Hepatocyte (in vitro differentiated cells): ENCODE measurements around the gene TMEM92. TPM values are rescaled to one million over a fixed set of nuclear protein-coding genes. Genes with fewer than 3 reads are reported as not detected.
A peak's percentile ranks its signal among the peaks of the same experiment; 100 is the strongest.

Experiments
- DNase-seq: peaks from one replicate; pipeline ENCODE4 v3.0.0-alpha.2; 2016; ENCODE audit warnings: low spot score
- H2AFZ ChIP-seq: fragments of 200-600 bp; sonication (generic); 2 replicates; pipeline ENCODE4 v1.6.0; 2016; ENCODE audit warnings: antibody characterized with exemption, mild to moderate bottlenecking
- H3K27ac ChIP-seq: fragments of 200-600 bp; sonication (generic); 2 replicates; pipeline ENCODE4 v1.5.1; 2016; ENCODE audit warnings: mild to moderate bottlenecking
- H3K27me3 ChIP-seq: fragments of 200-600 bp; sonication (generic); 2 replicates; pipeline ENCODE4 v1.6.1; 2016
- H3K36me3 ChIP-seq: fragments of 200-600 bp; sonication (generic); replicated peaks from 2 replicates; pipeline ENCODE4 v1.5.1; 2016; ENCODE audit warnings: low read depth; ENCODE audit not compliant: insufficient read depth
- H3K4me1 ChIP-seq: fragments of 200-600 bp; sonication (generic); 2 replicates; pipeline ENCODE4 v1.5.1; 2016; ENCODE audit warnings: mild to moderate bottlenecking, moderate library complexity; ENCODE audit not compliant: insufficient read depth
- H3K4me2 ChIP-seq: fragments of 200-600 bp; sonication (generic); 2 replicates; pipeline ENCODE4 v1.6.0; 2016
- H3K4me3 ChIP-seq: fragments of 200-600 bp; sonication (generic); 2 replicates; pipeline ENCODE4 v1.5.1; 2016; ENCODE audit warnings: mild to moderate bottlenecking
- H3K79me2 ChIP-seq: fragments of 200-600 bp; sonication (generic); 2 replicates; pipeline ENCODE4 v1.6.0; 2017; ENCODE audit warnings: mild to moderate bottlenecking
- H3K9me2 ChIP-seq: fragments of 200-600 bp; sonication (generic); replicated peaks from 2 replicates; pipeline ENCODE4 v1.6.0; 2017; ENCODE audit warnings: mild to moderate bottlenecking; ENCODE audit not compliant: insufficient read depth
- H3K9me3 ChIP-seq: fragments of 200-600 bp; sonication (generic); 2 replicates; pipeline ENCODE4 v1.5.1; 2016; ENCODE audit warnings: low read depth, mild to moderate bottlenecking
- H4K20me1 ChIP-seq: fragments of 200-600 bp; sonication (generic); 2 replicates; pipeline ENCODE4 v1.6.0; 2016; ENCODE audit warnings: mild to moderate bottlenecking; ENCODE audit not compliant: insufficient read depth, poor library complexity, severe bottlenecking
- CTCF ChIP-seq: fragments of 200-600 bp; sonication (generic); IDR thresholded peaks from 2 replicates; pipeline ENCODE4 v1.5.1; 2016; ENCODE audit warnings: antibody characterized with exemption, mild to moderate bottlenecking; ENCODE audit not compliant: poor library complexity
- EZH2 ChIP-seq: fragments of 200-600 bp; sonication (generic); IDR thresholded peaks from 2 replicates; pipeline ENCODE4 v1.6.1; 2016; ENCODE audit warnings: antibody characterized with exemption, mild to moderate bottlenecking, borderline replicate concordance
- EZH2phosphoT487 ChIP-seq: fragments of 200-600 bp; sonication (generic); IDR thresholded peaks from one replicate; pipeline ENCODE4 v1.6.1; 2018; ENCODE audit warnings: antibody characterized with exemption, mild to moderate bottlenecking, low read depth, moderate library complexity; ENCODE audit not compliant: unreplicated experiment, severe bottlenecking
- WGBS: methylation state at CpG from one replicate; pipeline ENCODE4 v1.1.6; 2016; ENCODE audit warnings: low lambda C conversion rate; ENCODE audit errors: missing lambda C conversion rate; 5-methylcytosine and 5-hydroxymethylcytosine counted together
- polyA plus RNA-seq: library from polyadenylated mRNA; unstranded; fragments of >200 nt; fragmentation: Nextera tagmentation; extraction: Ambion mirVana; gene quantifications from 2 replicates; pipeline ENCODE4 v1.2.1, GENCODE V29; 2016
- total RNA-seq: library from RNA; depleted of rRNA; stranded (reverse); fragments of >200 nt; gene quantifications from 2 replicates; pipeline ENCODE4 v1.2.3, GENCODE V29; 2014

TMEM92 gene
- total and polyA plus RNA-seq, 2 experiments from 2014 or later = 6.9 to 21.7 TPM

- 90% methylated on average over 1 of the region's 1 CpG for WGBS
- H3K4me2 ChIP-seq = no peak overlapping the region
Measured at GRCh38 chr17:50240851-50241250, 33.4 kb upstream of the TMEM92 start.

GRCh38 chr17:50241431-50241830, 32.8 kb upstream of the TMEM92 start:
- TF ChIP-seq EZH2 (no peak), EZH2phosphoT487 (no peak), CTCF (no peak)
- 82% methylated on average over 5 of the region's 5 CpGs for WGBS
- H3K4me2 ChIP-seq = no peak overlapping the region

More at GRCh38 chr17:50240851-50241250, 33.4 kb upstream of the TMEM92 start:
- H3K9me3 ChIP-seq = no peaks in the 10 kb centered on the region
- H3K79me2 ChIP-seq = no peaks in the 10 kb centered on the region
- no peak overlapping the region for H2AFZ ChIP-seq
- H3K4me3 ChIP-seq = no peak overlapping the region
- H3K27me3 ChIP-seq = no peaks in the 10 kb centered on the region
- TF ChIP-seq EZH2phosphoT487 (no peak), EZH2 (no peak), CTCF (no peak)
- DNase-seq = no peak
- H3K9me2 ChIP-seq = no peaks in the 10 kb centered on the region
- H4K20me1 ChIP-seq = no peaks in the 10 kb centered on the region
- H3K27ac ChIP-seq = no peak overlapping the region
- no peaks in the 10 kb centered on the region for H3K4me1 ChIP-seq
- no peaks in the 10 kb centered on the region for H3K36me3 ChIP-seq

GRCh38 chr17:50244771-50245170, 29.5 kb upstream of the TMEM92 start:
- H3K4me1 ChIP-seq = no peaks in the 10 kb centered on the region
- no peaks in the 10 kb centered on the region for H3K9me3 ChIP-seq
- no peaks in the 10 kb centered on the region for H3K36me3 ChIP-seq
- H3K27me3 ChIP-seq = no peaks in the 10 kb centered on the region
- H3K4me2 ChIP-seq = no peak overlapping the region
- H2AFZ ChIP-seq = no peak overlapping the region
- H4K20me1 ChIP-seq = no peaks in the 10 kb centered on the region
- no peaks in the 10 kb centered on the region for H3K9me2 ChIP-seq
- WGBS = 80% methylated on average over 6 of the region's 6 CpGs
- TF ChIP-seq CTCF (no peak), EZH2phosphoT487 (no peak), EZH2 (no peak)
- no peaks in the 10 kb centered on the region for H3K79me2 ChIP-seq
- no peak overlapping the region for H3K4me3 ChIP-seq
- DNase-seq = peak; percentile 4
- H3K27ac ChIP-seq = no peak overlapping the region

More at GRCh38 chr17:50241431-50241830, 32.8 kb upstream of the TMEM92 start:
- Histone ChIP-seq H3K27ac (no peak overlapping the region), H4K20me1 (no peaks in the 10 kb centered on the region), H3K79me2 (no peaks in the 10 kb centered on the region), H3K4me1 (no peaks in the 10 kb centered on the region), H3K27me3 (no peaks in the 10 kb centered on the region), H3K9me3 (no peaks in the 10 kb centered on the region), H3K4me3 (no peak overlapping the region), H3K9me2 (no peaks in the 10 kb centered on the region), H2AFZ (no peak overlapping the region), H3K36me3 (no peaks in the 10 kb centered on the region)
- no peak for DNase-seq

DNA sequence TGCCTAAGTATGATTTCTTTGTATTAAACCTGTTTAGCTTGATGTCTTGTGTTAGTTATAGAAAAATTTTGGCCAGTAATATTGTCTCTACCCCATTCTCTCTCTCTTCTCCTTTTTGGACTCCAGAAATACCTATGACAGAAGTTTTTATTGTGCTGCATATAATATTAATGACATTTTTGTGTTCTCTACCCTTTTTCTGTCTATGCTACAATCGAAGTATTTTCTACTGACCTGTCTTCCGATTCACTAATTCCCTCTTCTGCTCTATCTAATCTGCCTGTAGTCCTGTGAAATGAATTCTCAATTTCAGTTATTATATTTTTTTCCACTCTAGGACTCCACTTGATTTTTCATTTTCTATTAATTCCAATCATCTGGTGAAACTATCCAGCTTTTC, 26.0 kb upstream of the TMEM92 start:
- no peaks in the 10 kb centered on the region for H3K4me1 ChIP-seq
- H3K9me2 ChIP-seq = no peaks in the 10 kb centered on the region
- H3K36me3 ChIP-seq = no peaks in the 10 kb centered on the region
- H3K79me2 ChIP-seq = no peaks in the 10 kb centered on the region
- WGBS = 86% methylated on average over 2 of the region's 2 CpGs
- no peak for DNase-seq
- no peaks in the 10 kb centered on the region for H3K27me3 ChIP-seq
- TF ChIP-seq CTCF = no peak
- TF ChIP-seq EZH2 = no peak
- no peak for TF ChIP-seq EZH2phosphoT487
- no peak overlapping the region for H3K27ac ChIP-seq
- H3K9me3 ChIP-seq = no peaks in the 10 kb centered on the region
- no peak overlapping the region for H3K4me2 ChIP-seq
- H3K4me3 ChIP-seq = no peak overlapping the region
- H4K20me1 ChIP-seq = no peaks in the 10 kb centered on the region
- no peak overlapping the region for H2AFZ ChIP-seq
